HepG2 (cell line): ENCODE data around the gene STEAP3.

ENCODE experiments used
- POLR2AphosphoS5 ChIP-seq: IDR thresholded peaks from 2 replicates; pipeline ENCODE4 v1.6.1; 2012; ENCODE audit warnings: low read depth, low read length
- TF ChIP-seq, protein P1 (sequence below): sonication (generic); formaldehyde crosslinking; IDR thresholded peaks from 2 replicates; pipeline ENCODE4 v1.4.0; 2020; ENCODE audit warnings: missing genetic modification reagents

DNA sequence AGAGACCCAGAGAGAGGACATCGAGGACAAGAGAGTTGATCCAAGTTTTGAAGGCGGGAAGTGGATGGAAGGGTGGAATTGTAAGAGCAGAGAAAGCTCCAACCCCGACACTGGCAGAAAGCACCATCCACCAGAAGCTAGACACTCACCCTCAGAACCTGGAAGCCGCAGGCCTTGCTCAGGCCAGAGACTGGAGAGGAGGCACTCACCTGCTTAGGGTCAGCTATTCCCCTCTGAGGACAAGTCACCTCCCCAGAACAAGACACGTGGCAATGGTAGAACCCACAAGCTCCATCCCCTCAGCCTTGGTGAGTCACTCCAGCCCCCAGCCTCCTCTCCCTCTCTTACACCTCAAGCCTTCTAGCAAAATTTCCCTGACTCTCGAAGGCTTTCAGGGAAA is 64.9 kb downstream of the STEAP3 start:
- no peak for TF ChIP-seq POLR2AphosphoS5
- TF ChIP-seq, protein P1, sequence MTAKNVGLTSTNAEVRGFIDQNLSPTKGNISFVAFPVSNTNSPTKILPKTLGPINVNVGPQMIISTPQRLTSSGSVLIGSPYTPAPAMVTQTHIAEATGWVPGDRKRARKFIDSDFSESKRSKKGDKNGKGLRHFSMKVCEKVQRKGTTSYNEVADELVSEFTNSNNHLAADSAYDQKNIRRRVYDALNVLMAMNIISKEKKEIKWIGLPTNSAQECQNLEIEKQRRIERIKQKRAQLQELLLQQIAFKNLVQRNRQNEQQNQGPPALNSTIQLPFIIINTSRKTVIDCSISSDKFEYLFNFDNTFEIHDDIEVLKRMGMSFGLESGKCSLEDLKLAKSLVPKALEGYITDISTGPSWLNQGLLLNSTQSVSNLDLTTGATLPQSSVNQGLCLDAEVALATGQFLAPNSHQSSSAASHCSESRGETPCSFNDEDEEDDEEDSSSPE, result no peak
